Upper lobe of left lung (tissue), 6 donors: ENCODE measurements around the gene TMEM217. TPM values are rescaled to one million over a fixed set of nuclear protein-coding genes. Genes with fewer than 3 reads are reported as not detected.
A peak's percentile ranks its signal among the peaks of the same experiment; 100 is the strongest.
"Not testable (repeated sequence)": the region's sequence is repeated elsewhere in the genome, so short reads cannot be mapped to it uniquely, and the experiment has no call there.

Experiments used
- ATAC-seq, 2 donors: fragments of 200-7000 bp; cut with Tn5 transposase; one replicate each; pipeline ENCODE4 v1.9.1; 2022; ENCODE audit warnings: mild to moderate bottlenecking in 2 of 2, moderate library complexity in 2 of 2; ENCODE audit not compliant: low FRiP score in 2 of 2
- DNase-seq, 2 donors: peaks; one replicate each; pipeline ENCODE4 v3.0.0-alpha.2; 2019 to 2020
- H3K27ac ChIP-seq, 4 donors: fragments of 200-600 bp; sonication (generic); one replicate each; pipeline ENCODE4 v1.5.1; 2016 to 2019
- H3K27me3 ChIP-seq, 4 donors: fragments of 200-600 bp; sonication (generic); one replicate each; pipeline ENCODE4 v1.5.1; 2017 to 2019
- H3K36me3 ChIP-seq, 4 donors: fragments of 200-600 bp; sonication (generic); one replicate each; pipeline ENCODE4 v1.5.1; 2016 to 2019
- H3K4me1 ChIP-seq, 4 donors: fragments of 200-600 bp; sonication (generic); one replicate each; pipeline ENCODE4 v1.5.1; 2018 to 2019
- H3K4me3 ChIP-seq, 4 donors: fragments of 200-600 bp; sonication (generic); one replicate each; pipeline ENCODE4 v1.5.1; 2017 to 2019; ENCODE audit warnings: mild to moderate bottlenecking in 2 of 4, moderate library complexity in 1 of 4
- H3K9me3 ChIP-seq, 4 donors: fragments of 200-600 bp; sonication (generic); one replicate each; pipeline ENCODE4 v1.5.1; 2018 to 2019
- EP300 ChIP-seq, 4 donors: sonication (generic); formaldehyde crosslinking; IDR thresholded peaks; one replicate each; pipeline ENCODE4 v1.5.1; 2017; ENCODE audit warnings: antibody characterized with exemption in 4 of 4, control low read depth in 2 of 4
- POLR2A ChIP-seq, 4 donors: fragments of 450-650 bp; IDR thresholded peaks; one replicate each; pipeline ENCODE4 v1.5.1; 2016 to 2017; ENCODE audit warnings: antibody characterized with exemption in 4 of 4, mild to moderate bottlenecking in 2 of 4
- POLR2AphosphoS5 ChIP-seq, 2 donors: sonication (generic); formaldehyde crosslinking; IDR thresholded peaks; one replicate each; pipeline ENCODE4 v1.5.1; 2017; ENCODE audit warnings: antibody characterized with exemption in 2 of 2
- WGBS, 2 donors: methylation state at CpG; one replicate each; pipeline ENCODE4 v1.1.5; 2017 to 2018; 5-methylcytosine and 5-hydroxymethylcytosine counted together
- total RNA-seq, 6 donors: library from RNA; depleted of rRNA in 4 of 6; stranded (reverse); fragments of >200 nt in 4 of 6; gene quantifications; one replicate each; pipeline versions ENCODE4 v1.1.0 to v1.2.1, GENCODE V29; 2016 to 2021
- TF ChIP-seq, protein P1 (sequence below), 6 experiments: fragments of 450-650 bp in 4 of 6; fragments of 200-600 bp in 2 of 6; sonication (generic) in 2 of 6; IDR thresholded peaks; one replicate each; pipeline ENCODE4 v1.5.1; 2016 to 2019; ENCODE audit warnings: antibody characterized with exemption in 6 of 6
- donor health status: DM: no; HTN: no; CAD: no; lungs with moderate emphysema.
- donor health status: DM: no; HTN: yes; CAD: no; lungs with severe emphysema.

The TMEM217 gene
- total RNA-seq, 6 donors from 2014 or later, result 0.67 to 3.4 (median 1.1) TPM

DNA sequence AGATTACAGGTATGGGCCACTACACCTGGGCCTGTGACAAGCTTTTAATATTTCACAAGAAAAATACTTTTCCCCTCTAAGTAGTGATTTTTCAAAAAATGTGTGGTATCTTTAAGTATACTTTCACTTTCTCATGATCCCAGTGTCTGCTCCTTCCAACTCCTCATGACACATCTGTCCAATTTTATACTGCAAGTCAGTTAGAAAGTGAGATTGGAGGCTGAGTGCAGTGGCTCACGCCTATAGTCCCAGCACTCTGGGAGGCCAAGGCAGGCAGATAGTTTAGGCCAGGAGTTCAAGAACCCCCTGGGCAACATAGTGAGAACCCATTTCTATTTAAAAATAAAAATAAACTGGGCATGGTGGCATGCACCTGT, 67.8 kb downstream of the TMEM217 start:
- H3K36me3 ChIP-seq, result no peaks in the 10 kb centered on the region
- peaks cover 0 to 5% (median 2%) of the 10 kb centered on the region in 4 donors for H3K4me1 ChIP-seq
- no peak for TF ChIP-seq POLR2A (IDR thresholded peaks at IDR 0.05)
- TF ChIP-seq POLR2AphosphoS5 (IDR thresholded peaks at IDR 0.05), result no peak
- no peak for TF ChIP-seq EP300 (IDR thresholded peaks at IDR 0.05)
- TF ChIP-seq, protein P1, sequence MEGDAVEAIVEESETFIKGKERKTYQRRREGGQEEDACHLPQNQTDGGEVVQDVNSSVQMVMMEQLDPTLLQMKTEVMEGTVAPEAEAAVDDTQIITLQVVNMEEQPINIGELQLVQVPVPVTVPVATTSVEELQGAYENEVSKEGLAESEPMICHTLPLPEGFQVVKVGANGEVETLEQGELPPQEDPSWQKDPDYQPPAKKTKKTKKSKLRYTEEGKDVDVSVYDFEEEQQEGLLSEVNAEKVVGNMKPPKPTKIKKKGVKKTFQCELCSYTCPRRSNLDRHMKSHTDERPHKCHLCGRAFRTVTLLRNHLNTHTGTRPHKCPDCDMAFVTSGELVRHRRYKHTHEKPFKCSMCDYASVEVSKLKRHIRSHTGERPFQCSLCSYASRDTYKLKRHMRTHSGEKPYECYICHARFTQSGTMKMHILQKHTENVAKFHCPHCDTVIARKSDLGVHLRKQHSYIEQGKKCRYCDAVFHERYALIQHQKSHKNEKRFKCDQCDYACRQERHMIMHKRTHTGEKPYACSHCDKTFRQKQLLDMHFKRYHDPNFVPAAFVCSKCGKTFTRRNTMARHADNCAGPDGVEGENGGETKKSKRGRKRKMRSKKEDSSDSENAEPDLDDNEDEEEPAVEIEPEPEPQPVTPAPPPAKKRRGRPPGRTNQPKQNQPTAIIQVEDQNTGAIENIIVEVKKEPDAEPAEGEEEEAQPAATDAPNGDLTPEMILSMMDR (IDR thresholded peaks at IDR 0.05), result no peak
- H3K9me3 ChIP-seq, result no peaks in the 10 kb centered on the region
- DNase-seq (no peak), ATAC-seq (no peak)
- no peaks in the 10 kb centered on the region for H3K27me3 ChIP-seq
- H3K27ac ChIP-seq, result no peak overlapping the region
- H3K4me3 ChIP-seq, result no peak overlapping the region
- WGBS, 2 donors, result 47 to 84% methylated on average over 1 of the region's 1 CpG

DNA sequence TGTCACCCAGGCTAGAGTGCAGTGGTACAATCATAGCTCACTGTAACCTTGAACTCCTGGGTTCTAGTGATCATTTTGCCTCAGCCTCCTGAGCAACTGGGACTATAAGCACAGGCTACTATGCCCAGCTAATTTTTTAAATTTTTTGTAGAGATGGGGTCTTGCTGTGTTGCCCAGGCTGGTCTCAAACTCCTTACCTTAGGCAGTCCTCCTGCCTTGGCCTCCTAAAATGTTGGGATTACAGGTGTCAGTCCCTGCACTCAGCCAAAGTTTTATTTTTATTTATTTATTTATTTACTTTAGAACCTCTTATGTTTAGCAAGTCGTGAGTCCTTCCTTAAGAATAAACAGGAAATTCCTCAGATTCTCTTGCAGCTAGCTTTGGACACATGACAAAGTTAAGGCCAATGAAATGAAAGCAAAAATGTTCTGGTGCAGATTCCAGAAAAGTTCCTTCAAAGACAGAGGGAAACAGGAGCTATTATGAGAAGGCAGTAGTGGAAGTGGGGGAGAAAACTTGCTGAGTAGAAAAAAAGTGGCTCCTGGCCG, 68.9 kb downstream of the TMEM217 start:
- 59 to 67% methylated on average over 2 of the region's 2 CpGs for WGBS, 2 donors
- TF ChIP-seq POLR2A (IDR thresholded peaks at IDR 0.05) (no peak), EP300 (IDR thresholded peaks at IDR 0.05) (no peak), POLR2AphosphoS5 (IDR thresholded peaks at IDR 0.05) (no peak)
- TF ChIP-seq, protein P1 (IDR thresholded peaks at IDR 0.05), result no peak
- Histone ChIP-seq H3K9me3 (no peaks in the 10 kb centered on the region), H3K27me3 (no peaks in the 10 kb centered on the region), H3K4me1 (peaks cover 0 to 5% (median 4%) of the 10 kb centered on the region in 4 donors), H3K36me3 (no peaks in the 10 kb centered on the region), H3K27ac (peak overlapping the region in 1 of 4 donors; percentile 39), H3K4me3 (no peak overlapping the region)
- DNase-seq (no peak), ATAC-seq (no peak)

DNA sequence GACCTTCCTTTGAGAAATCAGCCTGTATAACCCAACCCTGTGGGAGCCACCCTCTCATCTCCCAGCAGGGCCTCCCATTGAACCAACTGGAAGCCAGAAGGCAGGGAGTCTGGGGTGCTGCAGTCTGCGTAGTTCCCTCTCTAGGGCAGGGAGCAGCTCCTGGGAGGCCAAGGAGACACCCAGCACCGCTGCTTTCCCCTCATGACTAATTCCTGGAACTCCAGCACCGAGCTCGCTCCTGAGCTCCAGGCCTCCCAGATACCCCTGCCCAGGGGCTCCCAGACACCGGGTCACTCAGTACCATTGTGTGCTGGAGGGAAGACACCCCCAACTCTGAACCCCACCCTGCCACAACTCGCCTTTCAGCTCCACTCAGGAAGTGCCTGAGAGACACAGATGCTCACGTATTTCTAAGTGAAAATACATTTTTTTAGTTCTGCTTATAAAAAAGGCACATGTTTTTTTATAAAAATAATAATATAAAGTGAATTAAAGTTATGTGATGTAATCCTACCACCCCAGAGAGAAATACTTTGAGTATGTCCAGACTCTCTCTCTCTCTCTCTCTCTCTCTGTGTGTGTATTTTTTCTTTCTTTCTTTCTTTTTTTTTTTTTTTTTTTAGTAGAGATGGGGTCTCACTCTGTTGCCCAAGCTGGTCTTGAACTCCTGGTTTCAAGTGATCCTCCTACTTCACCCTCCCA, 70.5 kb downstream of the TMEM217 start:
- WGBS, 2 donors, result 62 to 73% methylated on average over 7 of the region's 7 CpGs
- H3K4me1 ChIP-seq, result peaks cover 8 to 15% (median 14%) of the 10 kb centered on the region in 4 donors

DNA sequence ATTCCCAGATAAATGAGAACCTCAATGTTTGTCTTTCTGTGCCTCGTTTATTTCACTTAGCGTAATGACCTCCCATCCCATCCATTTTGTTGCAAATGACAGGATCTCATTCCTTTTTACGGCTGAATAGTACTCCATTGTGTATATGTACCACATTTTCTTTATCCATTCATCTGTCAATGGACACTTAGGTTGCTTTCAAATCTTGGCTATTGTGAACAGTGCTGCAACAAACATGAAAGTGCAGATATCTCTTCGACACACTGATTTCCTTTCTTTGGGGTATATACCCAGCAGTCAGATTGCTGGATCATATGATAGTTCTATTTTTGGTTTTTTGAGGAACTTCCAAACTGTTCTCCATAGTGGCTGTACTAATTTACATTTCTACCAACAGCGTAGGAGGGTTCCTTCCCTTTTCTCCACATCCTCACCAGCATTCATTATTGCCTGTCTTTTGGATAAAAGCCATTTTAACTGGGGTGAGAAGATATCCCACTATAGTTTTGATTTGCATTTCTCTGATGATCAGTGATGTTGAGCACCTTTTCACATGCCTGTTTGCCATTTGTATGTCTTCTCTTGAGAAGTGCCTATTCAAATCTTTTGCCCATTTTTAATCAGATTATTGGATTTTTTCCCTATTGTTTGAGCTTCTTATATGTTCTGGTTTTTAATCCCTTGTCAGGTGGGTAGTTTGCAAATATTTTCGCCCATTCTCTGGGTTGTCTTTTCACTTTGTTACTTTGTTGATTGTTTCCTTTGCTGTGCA, 71.8 kb downstream of the TMEM217 start:
- peak overlapping the region; percentile 40 to 63 (median 50) for H3K27ac ChIP-seq

More for the DNA sequence above, 70.5 kb downstream of the TMEM217 start:
- Histone ChIP-seq H3K27me3 (no peaks in the 10 kb centered on the region), H3K4me3 (no peak overlapping the region), H3K36me3 (no peaks in the 10 kb centered on the region), H3K27ac (peak overlapping the region; percentile 24 to 77 (median 60)), H3K9me3 (no peaks in the 10 kb centered on the region)
- peak; percentile 62 to 69 for ATAC-seq
- peak in 1 of 2 donors; percentile 46 for DNase-seq
- peak in 1 of 4 donors; percentile 35 for TF ChIP-seq POLR2A (IDR thresholded peaks at IDR 0.05)
- TF ChIP-seq EP300 (IDR thresholded peaks at IDR 0.05), result no peak

DNA sequence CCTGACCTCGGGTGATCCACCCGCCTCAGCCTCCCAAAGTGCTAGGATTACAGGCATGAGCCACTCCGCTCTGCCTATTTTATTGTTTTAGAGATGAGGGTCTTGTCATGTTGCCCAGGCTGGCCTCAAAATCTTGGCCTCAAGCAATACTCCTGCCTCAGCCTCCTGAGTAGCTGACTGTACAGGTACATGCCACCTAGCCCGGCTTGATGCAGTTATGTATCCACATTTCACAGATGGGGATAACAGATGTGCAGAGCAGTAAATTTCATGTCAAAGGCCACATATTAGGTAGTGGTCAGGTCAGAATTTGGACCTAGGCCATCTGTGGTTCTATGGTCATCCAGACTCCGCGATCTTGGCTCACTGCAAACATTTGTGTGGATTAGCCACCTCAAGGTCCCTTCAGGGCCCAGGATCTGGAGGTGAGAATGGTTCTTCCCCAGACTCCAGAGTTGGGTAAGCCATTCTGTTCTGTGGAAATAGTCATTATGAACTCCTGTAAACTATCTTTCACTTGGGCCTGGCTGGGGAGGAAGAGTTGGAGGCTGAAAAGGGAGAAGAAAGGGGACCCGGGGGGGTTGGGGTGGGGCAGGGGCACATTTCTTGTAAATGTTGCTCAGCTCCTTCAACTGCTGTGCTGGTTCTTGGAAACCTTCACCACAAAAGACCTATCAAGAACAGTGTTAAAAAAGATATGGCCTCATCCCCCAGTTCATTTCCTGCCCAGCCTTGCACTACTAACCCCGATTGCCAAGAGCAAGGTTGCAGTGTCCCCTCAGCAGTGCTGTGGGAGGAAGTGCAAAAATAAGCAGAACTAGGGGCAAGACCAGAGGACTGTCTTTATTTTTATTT, 75.0 kb downstream of the TMEM217 start:
- Histone ChIP-seq H3K4me1 (peaks cover 10 to 17% (median 12%) of the 10 kb centered on the region in 4 donors), H3K4me3 (no peak overlapping the region), H3K27ac (peak overlapping the region; percentile 74 to 82 (median 78)), H3K9me3 (no peaks in the 10 kb centered on the region), H3K36me3 (no peaks in the 10 kb centered on the region), H3K27me3 (no peaks in the 10 kb centered on the region)
- ATAC-seq, result peak; percentile 88 to 89
- peak in 1 of 2 donors; percentile 79 for DNase-seq
- TF ChIP-seq POLR2A (IDR thresholded peaks at IDR 0.05) (peak in 1 of 4 donors; percentile 20), POLR2AphosphoS5 (IDR thresholded peaks at IDR 0.05) (peak; percentile 61 to 83), EP300 (IDR thresholded peaks at IDR 0.05) (peak in 2 of 4 donors; percentile 6 to 46)
- TF ChIP-seq, protein P1 (IDR thresholded peaks at IDR 0.05), result no peak
- WGBS, 2 donors, result 72 to 74% methylated on average over 7 to 8 of the region's 8 CpGs

More for the DNA sequence above, 71.8 kb downstream of the TMEM217 start:
- H3K4me1 ChIP-seq, result peaks cover 12 to 17% (median 15%) of the 10 kb centered on the region in 4 donors
- peak in 1 of 2 donors; percentile 34 for ATAC-seq
- not testable (repeated sequence) for H3K4me3 ChIP-seq, H3K27me3 ChIP-seq, DNase-seq, H3K36me3 ChIP-seq, H3K9me3 ChIP-seq
- 61 to 78% methylated on average over 6 of the region's 6 CpGs for WGBS, 2 donors

DNA sequence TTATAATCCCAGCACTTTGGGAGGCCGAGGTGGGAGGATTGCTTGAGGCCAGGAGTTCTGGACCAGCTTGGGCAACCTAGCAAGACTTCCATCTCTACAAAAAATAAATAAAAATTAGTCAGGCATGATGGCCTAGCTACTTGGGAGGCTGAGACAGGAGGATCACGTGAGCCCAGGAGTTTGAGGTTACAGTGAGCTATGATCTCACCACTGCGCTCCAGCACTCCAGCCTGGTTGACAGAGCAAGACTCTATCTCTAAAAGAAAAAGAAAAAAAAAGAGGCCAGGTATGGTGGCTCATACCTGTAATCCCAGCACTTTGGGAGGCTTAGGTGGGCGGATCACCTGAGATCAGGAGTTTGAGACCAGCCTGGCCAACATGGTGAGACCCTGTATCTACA, 77.3 kb downstream of the TMEM217 start:
- WGBS, 2 donors, result 91 to 96% methylated on average over 4 of the region's 4 CpGs
- not testable (repeated sequence) for DNase-seq, H3K36me3 ChIP-seq, H3K4me3 ChIP-seq, H3K9me3 ChIP-seq, H3K27ac ChIP-seq, H3K27me3 ChIP-seq, ATAC-seq
- H3K4me1 ChIP-seq, result peaks cover 11 to 25% (median 13%) of the 10 kb centered on the region in 4 donors
